Hematopoietic multipotent progenitor cell treated with erythropoietin and hydrocortisone succinate and interleukin-3 and kit ligand, for 4 days (in vitro differentiated cells): ENCODE measurements around the gene COMMD9.
"Not testable (repeated sequence)": the region's sequence is repeated elsewhere in the genome, so short reads cannot be mapped to it uniquely, and the experiment has no call there.

ENCODE experiments used
- DNase-seq: peaks from one replicate; pipeline ENCODE4 v3.0.0-alpha.2; 2015

Gene COMMD9

GRCh38 chr11:36289226-36289852 is at the start of gene COMMD9:
TSS of gene COMMD9 (minus strand) at chr11:36289424. CDS start at chr11:36289412, 12 bp downstream.
- DNase-seq: peak; percentile 98

GRCh38 chr11:36333897-36334296 is 44.7 kb upstream of the COMMD9 start:
- peak; percentile 60 for DNase-seq

GRCh38 chr11:36333468-36333867 is 44.2 kb upstream of the COMMD9 start:
- no peak for DNase-seq

- DNase-seq: no peak
Observed at GRCh38 chr11:36330411-36330810, 41.2 kb upstream of the COMMD9 start.

GRCh38 chr11:36328966-36329673 is 39.9 kb upstream of the COMMD9 start:
- DNase-seq: no peak

- no peak for DNase-seq
Observed at GRCh38 chr11:36326524-36327419, 37.5 kb upstream of the COMMD9 start.

GRCh38 chr11:36325403-36325802 is 36.2 kb upstream of the COMMD9 start:
- DNase-seq: not testable (repeated sequence)

GRCh38 chr11:36324956-36325355 is 35.7 kb upstream of the COMMD9 start:
- DNase-seq: not testable (repeated sequence)

GRCh38 chr11:36317992-36318391 is 28.8 kb upstream of the COMMD9 start:
- DNase-seq: no peak

GRCh38 chr11:36316049-36316448 is 26.8 kb upstream of the COMMD9 start:
- no peak for DNase-seq

GRCh38 chr11:36314434-36314767 is 25.2 kb upstream of the COMMD9 start:
- no peak for DNase-seq

- no peak for DNase-seq
Observed at GRCh38 chr11:36313750-36314433, 24.7 kb upstream of the COMMD9 start.

- no peak for DNase-seq
Observed at GRCh38 chr11:36312611-36313472, 23.6 kb upstream of the COMMD9 start.

- no peak for DNase-seq
Observed at GRCh38 chr11:36311926-36312595, 22.8 kb upstream of the COMMD9 start.

GRCh38 chr11:36309779-36310178 is 20.6 kb upstream of the COMMD9 start:
- DNase-seq: no peak

GRCh38 chr11:36308577-36308976 is 19.4 kb upstream of the COMMD9 start:
- DNase-seq: no peak

- peak; percentile 73 for DNase-seq
Observed at GRCh38 chr11:36306888-36307287, 17.7 kb upstream of the COMMD9 start.

- DNase-seq: no peak
Observed at GRCh38 chr11:36305047-36305446, 15.8 kb upstream of the COMMD9 start.

- peak; percentile 33 for DNase-seq
Observed at GRCh38 chr11:36304351-36304750, 15.1 kb upstream of the COMMD9 start.

- DNase-seq: no peak
Observed at GRCh38 chr11:36300650-36301049, 11.4 kb upstream of the COMMD9 start.

GRCh38 chr11:36296884-36297543 is 7.8 kb upstream of the COMMD9 start:
- peak; percentile 54 for DNase-seq
